GM21529 (cell line): ENCODE data around the gene PKHD1.

Source experiments
- ATAC-seq: cut with Tn5 transposase; IDR thresholded peaks from one replicate; pipeline ENCODE4 v1.9.1; 2021; ENCODE audit not compliant: unreplicated experiment

The PKHD1 gene

DNA sequence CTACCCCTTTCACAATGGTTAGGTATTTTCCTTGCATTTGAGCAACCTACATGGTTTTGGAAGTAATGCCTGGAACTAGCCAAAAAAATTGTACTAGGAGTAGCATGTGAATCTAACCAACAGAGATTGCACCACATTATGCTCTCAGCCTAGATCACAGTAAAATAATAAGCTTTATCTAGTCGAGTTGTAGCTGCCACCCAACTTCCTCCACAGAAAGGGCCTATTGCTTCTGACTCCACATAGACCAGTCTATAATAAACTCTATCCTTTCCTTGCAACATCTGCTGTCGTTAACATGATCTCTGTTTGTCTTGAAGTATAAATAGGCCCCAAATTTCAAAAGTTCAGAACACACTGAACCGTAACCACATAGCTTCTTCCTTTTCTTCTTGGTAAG is 375.5 kb downstream of the PKHD1 start:
- no peak for ATAC-seq

DNA sequence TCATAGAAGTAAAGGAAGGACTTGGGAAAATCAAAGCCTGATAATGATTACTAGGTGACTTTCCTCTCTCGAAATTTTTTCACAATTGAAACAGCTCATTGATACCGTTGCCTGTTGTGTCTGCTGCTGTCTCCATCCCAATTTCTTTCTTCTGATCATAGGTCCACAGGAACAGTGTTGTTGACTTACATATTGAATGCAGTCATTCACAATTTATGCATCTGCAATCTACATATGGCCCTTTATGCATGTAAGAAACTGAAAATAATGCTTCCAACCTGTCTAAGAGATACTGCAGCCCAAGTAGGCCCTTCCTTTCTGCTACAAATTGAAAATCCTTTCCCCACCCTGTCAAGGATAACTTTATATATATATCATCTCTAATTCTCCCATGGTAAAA is 381.3 kb downstream of the PKHD1 start:
- ATAC-seq, result no peak

DNA sequence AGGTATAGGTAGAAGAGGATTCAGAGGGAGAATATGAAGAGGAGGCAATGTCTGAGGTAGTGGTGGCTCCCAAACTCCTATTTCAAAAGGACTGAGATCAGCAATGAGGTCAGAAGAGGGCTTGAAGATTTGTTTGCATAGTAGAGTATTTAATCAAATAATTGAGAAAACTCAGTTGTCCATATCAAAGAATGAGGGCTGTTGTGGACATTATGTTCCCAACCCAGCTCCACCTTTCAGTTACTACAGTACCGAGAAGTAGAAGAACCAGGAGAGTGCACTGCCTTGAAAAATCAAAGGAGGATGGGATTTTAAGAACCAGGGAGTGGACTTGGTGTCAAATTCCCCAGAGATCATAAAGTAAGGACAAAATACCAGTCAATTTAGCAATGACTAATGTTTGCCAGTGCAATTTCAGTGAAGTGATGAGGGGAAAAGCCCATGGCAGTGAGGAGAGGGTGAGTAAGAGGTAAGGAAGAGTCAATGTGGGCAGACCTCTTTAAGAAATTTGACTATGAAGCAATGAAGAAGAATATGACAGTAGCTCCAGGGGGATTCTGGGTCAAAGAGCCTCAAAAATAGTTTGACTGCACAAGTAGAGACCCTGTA is 382.4 kb downstream of the PKHD1 start:
- no peak for ATAC-seq

DNA sequence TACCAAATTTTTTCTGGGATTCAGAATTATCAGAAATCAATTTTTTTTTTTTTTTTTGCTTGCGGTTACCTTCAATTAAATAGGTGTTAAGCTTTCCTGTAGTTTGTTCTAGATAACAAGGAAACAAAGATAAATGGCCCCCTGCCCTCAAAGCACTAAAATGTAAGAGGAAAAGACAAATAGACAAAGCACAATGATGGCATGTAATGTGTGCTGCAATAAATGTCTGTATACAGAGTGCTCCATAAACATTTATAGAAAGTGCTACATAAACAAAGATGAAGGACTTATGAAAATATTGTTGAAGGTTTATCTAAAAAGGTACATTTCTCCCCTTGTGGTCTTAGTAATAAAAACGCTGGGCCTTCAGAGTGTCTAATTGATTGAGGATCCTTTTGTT is 384.6 kb downstream of the PKHD1 start:
- ATAC-seq, result no peak

DNA sequence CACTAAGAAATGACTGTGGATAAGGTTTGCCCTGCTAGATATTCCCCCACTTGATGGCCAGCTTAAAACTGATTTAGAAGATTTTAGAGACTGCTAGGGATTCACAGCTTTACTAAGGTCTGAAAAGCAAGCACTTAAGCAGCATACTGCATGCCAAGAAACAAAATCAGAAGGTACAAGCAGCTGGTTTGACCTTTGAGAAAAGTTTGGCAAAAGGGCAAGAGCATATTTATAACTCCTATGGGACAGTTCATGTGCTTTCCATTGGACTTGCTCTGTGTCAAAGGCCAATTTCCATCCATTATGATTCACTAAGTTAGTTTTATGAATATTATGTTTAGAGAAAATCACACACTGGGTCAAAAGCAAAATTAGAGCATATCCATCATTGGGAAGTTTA is 402.8 kb downstream of the PKHD1 start:
- ATAC-seq, result no peak

DNA sequence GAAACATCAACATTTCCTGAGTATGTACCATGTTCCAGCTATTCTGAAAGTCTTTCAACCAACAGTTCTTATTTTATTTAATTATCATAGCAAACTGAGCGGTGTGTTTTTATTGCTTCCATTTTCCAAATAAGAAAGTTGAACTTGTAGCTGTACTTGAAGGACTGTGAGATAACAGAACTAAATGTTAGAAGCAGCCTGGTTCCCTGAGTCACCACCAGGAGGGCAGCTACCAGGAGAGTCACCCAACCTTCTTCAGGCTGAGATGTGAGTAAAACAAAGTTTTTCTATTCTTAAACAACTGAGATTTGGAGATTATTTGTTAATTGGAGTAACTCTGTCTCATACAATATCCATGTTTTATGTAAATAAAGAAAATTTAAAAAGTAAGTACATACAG is 403.4 kb downstream of the PKHD1 start:
- ATAC-seq, result no peak

DNA sequence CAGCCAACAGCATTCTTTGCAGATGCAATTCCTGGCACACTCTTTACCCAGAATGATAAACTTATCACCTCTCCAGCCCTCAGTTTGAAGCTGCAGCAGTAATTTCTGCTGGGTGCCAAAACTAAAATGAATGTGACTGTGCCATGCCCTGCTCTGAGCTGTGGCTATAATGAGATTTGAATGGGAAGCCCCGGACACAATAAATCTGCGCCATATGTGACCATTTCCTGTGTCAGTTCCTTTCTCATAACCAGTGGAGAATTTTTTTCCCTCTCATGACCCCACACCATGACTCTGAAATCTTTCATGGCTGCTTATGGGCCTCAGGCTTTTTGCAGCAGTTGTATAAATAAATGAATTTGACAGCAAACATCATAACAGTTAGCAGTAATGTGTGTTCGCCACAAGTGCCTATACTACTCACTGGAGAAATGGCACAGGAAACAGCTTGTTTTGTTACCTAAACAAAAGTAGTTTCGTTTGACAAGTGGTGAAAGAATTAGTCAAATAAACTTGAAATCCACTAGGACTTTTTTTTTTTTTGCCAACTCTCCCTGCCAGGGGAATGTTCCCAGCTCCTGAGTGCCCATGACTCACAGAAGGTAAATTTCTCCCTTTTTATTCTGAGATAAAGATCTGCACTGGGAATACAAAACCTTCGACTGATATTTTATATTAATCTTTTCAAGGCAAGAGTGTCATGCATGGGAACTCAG is 408.4 kb downstream of the PKHD1 start:
- peak; percentile 77 for ATAC-seq

DNA sequence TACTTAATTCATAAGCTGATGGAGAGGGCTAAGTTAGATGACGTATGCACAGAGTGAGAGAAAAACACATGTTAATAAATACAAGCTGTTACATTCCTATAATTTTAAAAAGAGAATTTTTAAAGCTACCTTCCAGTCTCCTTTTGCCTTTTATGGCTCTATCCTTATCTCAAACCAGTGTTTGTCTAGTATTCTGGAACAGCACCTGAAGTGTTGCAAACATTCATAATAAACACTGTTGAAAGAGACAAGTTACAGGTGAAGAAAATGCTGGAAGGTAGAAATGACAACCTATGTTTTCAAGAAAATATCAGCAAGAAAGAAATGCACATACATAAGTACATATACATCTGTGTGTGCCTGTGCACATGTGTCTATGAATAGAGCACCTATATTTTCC is 409.1 kb downstream of the PKHD1 start:
- no peak for ATAC-seq

DNA sequence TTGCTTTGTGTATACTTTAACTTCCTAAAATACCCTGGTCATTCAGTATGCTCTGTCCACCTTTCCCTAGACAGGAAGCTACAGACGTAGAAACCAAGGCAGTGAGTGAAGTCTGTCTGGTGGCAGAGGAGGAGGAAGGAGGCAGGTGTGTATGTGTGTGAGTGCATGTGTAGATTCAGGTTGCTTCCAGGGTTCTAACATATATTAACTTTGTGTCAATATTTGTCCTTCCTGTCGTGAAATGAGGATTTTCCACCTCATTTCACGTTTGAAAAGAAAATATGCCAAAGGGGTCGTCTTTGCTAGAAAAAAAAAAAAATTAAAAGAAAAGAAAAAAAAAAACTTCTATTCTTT is 411.5 kb downstream of the PKHD1 start:
- ATAC-seq, result no peak

DNA sequence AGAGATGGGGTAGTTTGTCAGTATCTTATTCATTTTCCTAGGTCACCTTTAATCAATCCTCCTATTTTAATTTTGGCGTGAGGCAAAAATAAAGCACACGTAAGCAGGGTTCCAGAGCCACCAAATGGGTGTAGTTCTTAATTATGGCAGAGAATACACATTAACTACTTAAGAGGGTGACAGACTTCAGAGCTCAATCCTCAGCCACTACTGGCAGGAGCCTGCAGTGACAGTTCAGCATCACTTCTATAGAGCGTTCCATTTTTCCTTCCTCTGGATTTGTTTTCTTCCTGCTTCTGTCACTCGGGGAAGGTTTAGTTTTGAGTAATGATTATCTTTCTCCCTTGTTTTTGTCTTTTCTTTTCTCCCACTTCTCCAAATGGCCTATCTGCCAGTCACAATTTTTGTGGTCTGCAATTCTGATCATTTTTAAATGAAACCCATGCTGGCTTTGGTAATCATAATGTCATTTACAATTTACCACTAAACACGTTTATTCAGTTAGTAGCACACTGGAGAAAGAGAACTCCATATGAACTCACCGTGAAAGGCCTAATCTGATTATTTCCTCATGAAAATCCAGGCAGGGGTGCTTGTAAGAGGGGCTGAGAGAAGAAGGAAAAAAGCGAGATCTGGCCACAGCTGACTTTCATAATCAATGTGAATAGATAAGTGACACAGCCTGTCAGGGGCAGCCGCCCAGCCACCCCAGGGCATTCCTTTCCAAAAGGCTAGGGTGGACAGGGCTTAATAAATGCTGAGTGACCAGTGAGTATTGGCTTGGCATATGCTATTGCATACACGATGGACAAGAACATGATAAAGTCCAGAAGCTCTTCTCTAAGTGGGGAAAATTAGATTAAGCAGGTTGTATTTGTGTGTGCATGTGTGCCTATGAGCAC is 412.1 kb downstream of the PKHD1 start:
- no peak for ATAC-seq

DNA sequence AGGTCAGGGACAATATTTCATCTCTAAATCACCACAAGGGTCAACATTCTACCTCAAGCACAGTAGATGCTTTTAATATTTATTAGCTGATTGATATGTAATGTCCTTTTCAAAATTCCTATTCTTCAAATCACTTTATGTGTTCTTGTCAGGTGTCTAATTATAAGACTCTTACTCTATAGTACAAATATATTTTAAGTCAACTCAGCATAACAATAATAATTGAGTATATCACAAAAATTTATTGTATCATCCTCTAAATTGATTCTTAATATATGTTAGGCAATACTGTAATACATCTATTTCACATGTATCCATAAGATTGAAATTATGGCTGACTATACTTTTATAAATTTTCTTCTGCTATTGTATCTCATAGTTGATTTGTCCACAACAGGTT is 423.9 kb downstream of the PKHD1 start:
- no peak for ATAC-seq

DNA sequence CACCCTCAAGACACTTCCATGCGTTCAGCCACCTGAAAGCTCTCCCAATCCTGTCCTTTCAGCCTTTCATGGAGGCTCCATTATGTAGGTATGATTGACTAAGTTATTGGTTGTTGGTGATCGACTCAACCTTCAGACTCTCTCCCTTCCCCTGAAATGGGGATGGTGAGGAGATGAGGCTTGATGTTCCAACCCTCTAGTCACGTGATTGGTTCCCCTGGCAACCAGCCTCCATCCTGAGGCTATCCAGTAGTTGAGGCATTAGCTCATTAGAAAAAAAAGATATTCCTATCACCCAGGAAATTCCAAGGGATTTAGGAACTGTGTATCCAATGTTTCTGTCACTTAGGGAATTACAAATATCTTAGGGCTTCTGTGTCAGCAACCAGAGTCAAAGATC is 426.6 kb downstream of the PKHD1 start:
- ATAC-seq, result no peak

DNA sequence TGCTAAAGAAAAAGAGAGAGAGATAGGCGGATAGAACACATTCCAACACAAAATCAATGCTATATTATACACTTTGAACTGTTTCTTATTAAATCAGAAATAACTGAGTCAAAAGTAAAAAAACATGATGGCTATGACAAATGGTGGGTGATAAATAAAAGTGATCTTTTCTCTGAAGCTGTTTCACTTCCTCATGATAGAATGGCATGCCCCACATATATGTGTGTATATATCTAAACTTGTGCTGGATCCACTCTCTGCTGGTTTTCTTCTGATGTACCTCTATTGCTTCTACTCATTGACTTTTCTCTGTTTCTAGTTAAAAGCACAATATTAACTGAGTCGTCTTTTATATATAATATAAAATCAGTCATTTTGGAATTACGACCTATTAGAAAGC is 429.9 kb downstream of the PKHD1 start:
- ATAC-seq, result no peak

DNA sequence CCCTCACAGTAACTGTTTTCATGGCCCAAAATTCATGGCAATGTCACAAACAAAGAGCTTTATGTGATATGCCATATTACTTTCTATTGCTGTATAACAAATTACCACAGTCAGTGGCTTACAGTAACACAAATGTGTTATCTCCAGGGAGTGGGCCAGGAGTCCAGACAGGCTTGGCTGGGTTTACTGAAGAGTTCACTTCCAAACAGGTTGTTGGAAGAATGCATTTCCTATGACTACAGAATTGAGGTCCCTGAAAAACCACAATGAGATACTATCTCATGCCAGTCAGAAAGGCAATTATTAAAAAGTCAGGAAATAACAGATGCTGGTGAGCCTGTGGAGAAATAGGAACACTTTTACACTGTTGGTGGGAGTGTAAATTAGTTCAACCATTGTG is 431.9 kb downstream of the PKHD1 start:
- no peak for ATAC-seq

DNA sequence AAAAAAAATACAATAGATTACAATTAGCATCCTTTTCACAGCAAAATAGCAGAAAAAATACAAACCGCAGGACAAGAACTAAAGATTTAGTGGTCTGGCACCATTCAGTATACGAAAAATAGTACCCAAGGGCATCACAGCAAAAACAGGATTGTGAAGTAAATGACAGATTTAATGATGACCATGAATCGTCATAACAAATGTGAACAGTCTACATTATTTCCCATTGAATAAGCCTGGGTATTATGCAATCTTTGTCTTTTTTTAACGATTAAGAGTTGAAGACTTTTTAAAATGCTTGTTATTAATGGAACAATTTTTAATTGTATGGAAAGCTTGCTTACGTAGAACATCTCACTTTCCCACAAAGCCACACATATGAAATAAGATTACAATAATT is 432.8 kb downstream of the PKHD1 start:
- no peak for ATAC-seq

DNA sequence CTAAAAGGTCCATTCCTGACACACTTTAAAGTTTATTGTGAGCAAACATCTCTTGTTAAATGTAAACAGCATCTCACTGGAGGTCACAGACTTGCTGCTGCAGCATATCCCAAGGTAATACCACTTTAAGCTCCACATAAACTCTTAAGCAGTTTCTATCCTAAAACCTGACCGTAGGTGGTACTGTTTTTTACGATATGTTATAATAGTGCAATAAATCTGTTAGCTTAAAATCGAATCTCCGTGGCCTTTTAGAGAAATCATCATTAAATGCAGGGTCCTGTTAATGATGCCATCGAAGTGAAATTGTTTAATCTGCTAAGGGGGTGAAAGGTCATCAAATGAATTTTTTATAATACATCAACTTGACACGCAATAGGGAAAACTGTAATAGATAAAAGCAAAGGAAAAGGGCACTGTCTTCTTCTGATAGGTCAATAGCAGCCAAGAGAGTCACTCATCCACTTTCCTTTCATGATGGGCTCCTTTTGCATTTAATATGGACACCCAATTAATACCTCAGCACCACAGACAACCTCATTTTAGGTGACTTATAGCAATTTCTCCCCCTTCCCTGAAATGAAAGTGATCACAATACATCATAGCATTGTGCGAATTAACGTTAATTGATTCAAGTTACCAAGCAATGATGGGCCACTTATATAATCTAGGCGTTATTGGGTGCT is 436.1 kb downstream of the PKHD1 start:
- no peak for ATAC-seq

DNA sequence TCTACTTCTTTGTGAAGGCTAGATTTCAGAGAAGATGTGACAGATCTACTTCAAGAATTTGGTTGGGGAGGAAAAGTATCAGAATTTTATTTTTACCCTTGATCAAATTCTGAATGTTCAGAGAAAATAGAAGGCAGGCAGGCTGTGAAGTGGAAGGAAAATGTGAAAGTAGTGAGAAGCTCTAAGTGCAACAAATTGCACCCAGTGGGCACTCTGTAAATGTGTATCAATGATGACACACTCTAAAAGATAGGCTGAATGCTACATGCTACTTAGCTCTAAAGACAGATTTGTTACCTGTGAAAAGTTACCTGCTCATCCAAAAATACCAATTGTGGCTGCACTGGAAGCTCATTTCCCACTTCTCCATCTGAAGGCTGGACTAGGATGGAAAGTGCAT is 438.6 kb downstream of the PKHD1 start:
- ATAC-seq, result no peak

DNA sequence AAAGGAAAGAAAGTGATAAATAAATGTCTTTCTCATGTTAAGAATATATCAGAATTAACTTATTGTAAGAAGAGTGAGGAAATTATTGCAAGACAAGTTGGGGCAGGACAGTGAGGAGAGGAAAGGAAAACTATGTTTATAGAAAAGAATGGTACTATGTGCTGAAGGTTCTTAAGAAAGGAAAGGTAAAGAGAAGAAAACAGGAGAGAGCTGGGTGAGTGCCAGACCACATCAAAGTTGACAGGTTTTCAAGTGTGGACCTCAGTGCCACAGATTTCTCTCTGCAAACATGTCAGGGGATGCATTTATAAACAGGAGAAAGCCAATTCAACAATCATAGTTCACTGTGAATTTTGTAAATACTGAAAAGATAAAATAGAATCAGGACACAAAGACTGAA is 439.2 kb downstream of the PKHD1 start:
- ATAC-seq, result no peak

DNA sequence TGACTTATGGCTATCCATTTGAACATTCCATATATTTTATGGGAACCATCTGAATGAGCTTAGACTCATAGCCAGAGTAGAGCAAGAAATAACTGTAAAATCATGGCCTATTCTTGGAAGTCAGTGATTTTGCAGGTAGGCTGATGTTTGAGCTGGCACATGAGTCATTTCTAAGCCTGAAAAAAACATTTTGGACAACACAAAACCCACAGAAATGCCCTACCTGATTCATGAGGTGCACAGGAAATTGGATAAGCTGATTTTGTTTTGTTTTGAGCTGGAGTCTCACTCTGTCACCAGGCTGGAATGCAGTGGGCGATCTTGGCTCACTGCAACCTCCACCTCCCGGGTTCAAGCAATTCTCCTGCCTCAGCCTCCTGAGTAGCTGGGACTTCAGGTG is 443.0 kb downstream of the PKHD1 start:
- ATAC-seq, result no peak

DNA sequence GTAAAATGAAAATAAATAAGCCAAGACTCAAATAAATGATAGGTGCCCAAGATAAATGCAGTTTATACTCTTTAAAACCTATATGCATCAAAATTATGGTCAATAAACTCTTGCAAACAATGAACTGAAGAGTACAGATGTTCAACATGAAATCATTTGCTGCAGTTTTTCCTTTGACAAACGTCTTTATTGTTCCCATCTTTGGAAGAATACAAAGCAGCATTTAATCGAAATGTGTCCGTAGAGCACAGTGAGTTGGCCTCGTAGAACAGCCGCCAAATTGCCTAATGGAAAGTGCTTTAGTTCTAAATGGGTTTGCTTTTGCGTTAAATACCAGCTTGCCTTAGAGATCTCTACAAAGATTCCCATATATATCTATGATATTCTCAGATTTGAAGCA is 447.4 kb downstream of the PKHD1 start:
- ATAC-seq, result no peak

DNA sequence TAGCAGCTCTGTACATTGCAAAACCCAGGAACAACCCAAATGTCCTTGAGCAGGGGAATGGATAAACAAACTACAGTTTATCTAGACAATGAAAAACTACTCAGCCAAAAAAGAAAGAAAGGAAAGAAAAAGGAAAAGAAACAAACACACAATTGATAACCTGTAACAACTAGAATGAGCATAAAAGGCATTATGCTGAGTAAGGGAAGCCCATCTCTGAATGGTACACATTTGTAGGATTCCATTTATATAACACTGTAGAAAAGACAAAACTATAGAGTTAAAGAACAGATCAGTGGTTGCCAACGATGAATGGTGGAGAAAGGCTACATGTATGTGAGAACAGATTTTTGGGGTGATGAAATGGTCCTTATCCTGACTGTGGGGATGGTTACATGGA is 454.0 kb downstream of the PKHD1 start:
- ATAC-seq, result no peak

DNA sequence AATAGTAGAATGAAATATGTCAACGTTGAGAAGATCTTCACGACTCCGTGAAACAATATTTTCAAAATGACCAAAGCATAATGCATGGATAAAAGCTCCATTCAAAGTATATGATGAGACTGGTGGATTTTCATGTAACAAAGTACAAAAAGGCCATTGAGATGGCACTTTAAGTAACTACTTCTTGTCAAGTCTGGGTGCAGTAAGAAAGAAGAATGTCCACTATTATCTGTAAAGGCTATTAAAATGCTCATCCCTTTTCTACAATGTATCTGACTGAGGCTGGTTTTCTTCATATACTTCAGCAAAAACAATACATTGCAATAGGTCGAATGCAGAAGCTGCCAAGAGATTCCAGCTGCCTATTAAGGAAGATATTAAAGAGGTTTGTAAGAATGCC is 457.4 kb downstream of the PKHD1 start:
- ATAC-seq, result no peak
